C1 segment of cervical spinal cord (tissue), 14 donors: ENCODE results near the gene ZNF772.
A peak's percentile ranks its signal among the peaks of the same experiment; 100 is the strongest.
"Not testable (repeated sequence)": the region's sequence is repeated elsewhere in the genome, so short reads cannot be mapped to it uniquely, and the experiment has no call there.

Experiments
- DNase-seq, 14 donors: peaks; one replicate each; lab custom pipeline; 2025; lab: John Stamatoyannopoulos, UW

The ZNF772 gene

GRCh38 chr19:57477191-57478008 is at the start of gene ZNF772:
Gene ZNF772 (minus strand): TSS chr19:57477566. CDS start chr19:57477309, 257 bp downstream.
- DNase-seq: peak; percentile 46 to 94 (median 85)

GRCh38 chr19:57518021-57518420 is 40.7 kb upstream of the ZNF772 start:
- DNase-seq: not testable (repeated sequence)

GRCh38 chr19:57515255-57515654 is 37.9 kb upstream of the ZNF772 start:
- no peak for DNase-seq

- DNase-seq: no peak
Measured at GRCh38 chr19:57512845-57513244, 35.5 kb upstream of the ZNF772 start.

- no peak for DNase-seq
Measured at GRCh38 chr19:57511484-57511883, 34.1 kb upstream of the ZNF772 start.

GRCh38 chr19:57506163-57506562 is 28.8 kb upstream of the ZNF772 start:
- no peak for DNase-seq

GRCh38 chr19:57500400-57500799 is 23.0 kb upstream of the ZNF772 start:
- DNase-seq: not testable (repeated sequence)

GRCh38 chr19:57499680-57500395 is 22.5 kb upstream of the ZNF772 start, which contains the start of gene ZNF773:
Gene ZNF773 (plus strand): TSS chr19:57499938. CDS start chr19:57500081, 143 bp downstream.
- peak; percentile 20 to 86 (median 61) for DNase-seq

- DNase-seq: not testable (repeated sequence)
Measured at GRCh38 chr19:57499332-57499679, 21.9 kb upstream of the ZNF772 start.

- DNase-seq: not testable (repeated sequence)
Measured at GRCh38 chr19:57488299-57488644, 10.9 kb upstream of the ZNF772 start.

GRCh38 chr19:57487477-57488298 is 10.3 kb upstream of the ZNF772 start, which contains the start of gene ZNF419:
Gene ZNF419 (plus strand): TSS chr19:57487750. CDS start chr19:57487951, 201 bp downstream.
- peak; percentile 36 to 90 (median 80) for DNase-seq

GRCh38 chr19:57473646-57474045 is 3.7 kb downstream of the ZNF772 start:
- no peak for DNase-seq

- no peak for DNase-seq
Measured at GRCh38 chr19:57466489-57466888, 10.9 kb downstream of the ZNF772 start.

GRCh38 chr19:57465680-57466381 is 11.5 kb downstream of the ZNF772 start:
- no peak for DNase-seq

- DNase-seq: no peak
Measured at GRCh38 chr19:57452307-57452706, 25.1 kb downstream of the ZNF772 start.

GRCh38 chr19:57443121-57443696 is 34.2 kb downstream of the ZNF772 start:
- DNase-seq: no peak

GRCh38 chr19:57441979-57442752 is 35.2 kb downstream of the ZNF772 start:
- no peak for DNase-seq

- no peak for DNase-seq
Measured at GRCh38 chr19:57438925-57439324, 38.4 kb downstream of the ZNF772 start.

- DNase-seq: no peak
Measured at GRCh38 chr19:57437931-57438330, 39.4 kb downstream of the ZNF772 start.

GRCh38 chr19:57436417-57436816 is 40.9 kb downstream of the ZNF772 start:
- DNase-seq: no peak
